COLO668 (cell line): ENCODE measurements around the gene ZHX3.

Experiments used
- DNase-seq: peaks from one replicate; lab custom pipeline; 2025; ENCODE audit not compliant: unreplicated experiment; lab: John Stamatoyannopoulos, UW

Gene ZHX3

DNA sequence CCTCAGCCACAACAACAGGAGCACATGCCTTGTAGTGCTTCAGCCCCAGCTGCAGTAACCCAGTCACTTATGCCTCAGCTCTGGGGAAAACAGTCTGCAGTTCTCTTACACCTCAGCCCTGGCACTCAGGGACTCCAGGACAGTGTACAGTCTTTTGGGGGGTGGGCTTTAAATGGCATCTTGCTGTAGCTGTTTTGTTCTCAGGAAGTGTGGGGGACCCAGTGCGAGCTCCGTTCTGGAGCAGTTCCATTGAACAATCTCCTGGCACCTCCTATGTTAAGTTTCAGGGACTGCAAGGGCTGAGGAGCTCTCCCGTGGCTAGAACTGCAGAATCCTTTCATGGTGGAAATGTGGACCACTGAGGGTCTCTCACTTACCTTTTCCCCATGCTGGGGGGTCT lies 125.0 kb downstream of the ZHX3 start:
- no peak for DNase-seq

DNA sequence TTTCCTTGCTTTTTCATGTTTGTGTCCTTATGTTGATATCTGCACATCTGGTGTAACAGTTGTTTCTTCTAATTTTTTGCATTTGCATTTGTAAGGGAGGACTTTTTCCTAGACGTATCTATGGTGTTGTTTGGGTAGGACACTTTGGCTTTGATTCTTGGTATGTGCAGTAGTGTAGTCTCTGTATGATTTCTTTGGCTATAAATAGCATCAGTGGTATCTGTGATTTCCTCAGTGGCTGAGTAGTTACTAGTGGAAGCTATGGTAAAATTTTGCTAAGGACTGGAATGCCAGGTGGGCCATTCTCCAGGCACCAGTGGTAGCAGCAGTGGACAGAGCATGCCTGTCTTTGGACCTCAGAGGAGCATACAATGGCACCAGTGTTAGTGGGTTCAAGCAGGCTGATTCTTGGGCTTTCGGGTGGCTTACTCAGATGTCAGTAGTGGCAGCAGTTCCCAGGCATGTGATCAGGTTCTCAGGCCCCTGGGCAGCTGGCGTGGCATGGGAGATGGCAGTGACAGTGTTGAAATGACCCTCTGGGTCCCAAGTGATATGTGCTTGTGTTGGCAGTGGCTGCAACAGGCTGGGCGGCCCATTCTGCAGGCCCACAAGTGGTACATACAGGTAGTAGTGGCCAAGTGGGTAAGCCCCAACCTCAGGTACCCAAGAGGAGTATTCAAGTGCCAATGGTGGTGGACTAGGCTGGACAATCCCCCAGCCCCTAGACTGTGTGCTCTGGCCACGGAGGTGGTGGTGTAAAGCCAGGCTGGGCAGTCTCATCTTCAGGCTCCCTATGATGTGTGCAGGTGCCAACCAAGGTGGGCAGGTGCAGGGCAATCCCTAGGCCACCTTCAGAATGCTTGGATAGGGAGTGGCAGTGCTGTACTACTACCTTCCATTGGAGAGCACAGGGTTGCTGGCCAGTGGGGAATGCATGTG lies 125.7 kb downstream of the ZHX3 start:
- DNase-seq = no peak

DNA sequence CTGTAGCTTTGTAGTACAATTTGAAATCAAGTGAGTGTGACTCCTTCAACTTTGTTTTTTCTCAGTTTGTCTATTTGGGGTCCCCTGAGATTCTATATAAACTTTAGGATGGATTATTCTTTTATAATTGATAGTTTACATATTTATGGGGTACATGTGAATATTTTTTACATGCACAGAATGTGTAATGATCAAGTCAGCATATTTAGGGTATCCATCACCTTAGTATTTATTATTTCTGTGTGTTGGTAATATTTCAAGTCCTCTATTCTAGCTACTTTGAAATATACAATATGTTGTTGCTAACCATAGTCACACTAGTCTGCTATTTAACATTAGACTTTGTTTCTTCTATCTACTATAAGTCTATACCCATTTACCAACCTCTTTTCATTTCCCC lies 129.9 kb downstream of the ZHX3 start:
- DNase-seq = no peak

DNA sequence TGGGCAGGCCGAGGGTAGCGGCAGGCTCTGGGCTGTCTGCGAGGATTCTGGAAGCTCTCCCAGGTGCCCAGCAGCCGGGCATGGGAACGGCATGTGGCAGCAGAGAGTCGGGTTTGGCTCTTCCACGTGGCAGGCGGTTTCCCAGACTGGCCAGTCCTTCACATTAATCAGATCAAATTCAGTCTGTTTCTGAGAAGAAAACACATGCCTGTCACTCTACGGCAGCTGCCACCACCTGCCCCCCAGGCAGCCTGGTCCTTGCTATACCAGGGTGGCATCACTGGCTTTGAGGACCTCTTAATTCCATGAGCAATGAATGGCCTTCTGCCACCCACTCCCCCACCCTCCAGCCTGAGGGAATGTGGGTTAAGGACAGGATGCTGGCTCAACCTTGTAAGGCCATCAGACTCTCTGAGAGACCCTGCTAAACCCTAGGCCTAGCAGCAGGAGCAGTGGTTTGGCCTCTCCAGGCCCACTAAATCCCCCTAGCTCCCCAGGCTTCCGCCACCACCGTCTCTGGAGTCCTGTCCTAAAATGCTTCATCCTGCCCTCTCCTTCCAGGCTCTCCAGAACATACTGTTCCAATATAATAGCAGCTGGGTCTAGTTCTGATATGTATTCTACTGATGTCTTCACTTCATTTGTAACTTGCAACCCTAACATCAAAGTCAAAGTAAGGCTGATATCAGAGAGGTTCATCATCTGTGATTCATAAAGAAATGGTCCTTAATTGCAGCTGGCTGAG lies 132.3 kb downstream of the ZHX3 start:
- no peak for DNase-seq

DNA sequence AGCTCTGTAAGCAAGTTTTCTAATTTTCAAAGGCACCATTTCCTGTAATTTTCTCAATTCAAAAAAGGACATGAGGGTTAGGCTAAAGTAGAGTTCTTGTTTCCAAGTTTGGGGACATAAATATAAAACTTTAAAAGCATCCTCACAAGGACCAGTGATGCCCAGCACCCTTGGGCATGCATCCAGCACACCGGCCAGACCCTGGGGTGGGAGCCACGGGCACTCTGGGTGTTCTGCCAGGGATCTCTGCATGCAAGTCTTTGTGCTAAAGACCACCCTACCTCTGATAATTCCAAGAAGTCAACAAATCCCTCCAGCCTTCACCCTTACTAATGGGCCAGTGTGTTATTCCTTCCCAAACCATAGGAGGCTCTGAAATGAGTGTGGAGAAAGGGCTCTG lies 133.7 kb downstream of the ZHX3 start:
- DNase-seq = no peak

DNA sequence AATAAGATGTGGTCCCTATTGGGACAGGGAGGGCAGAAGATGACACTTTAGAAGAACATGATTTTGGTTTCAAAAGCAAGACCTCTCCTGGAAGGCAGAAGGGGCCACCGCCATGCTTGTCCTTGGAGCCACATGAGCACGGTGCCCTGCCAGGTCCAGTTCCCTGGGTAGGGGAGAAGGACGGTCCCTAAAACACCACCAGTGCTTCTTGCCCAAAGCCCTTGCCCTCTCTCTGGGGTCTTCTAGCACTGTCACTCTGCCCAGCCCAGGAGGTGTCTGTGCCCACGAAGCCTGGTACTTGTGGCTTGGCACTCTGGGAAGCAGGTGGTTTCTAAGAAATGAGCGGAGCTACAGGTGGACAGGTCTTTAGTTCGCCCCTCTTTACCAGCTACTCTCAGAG lies 134.1 kb downstream of the ZHX3 start:
- no peak for DNase-seq

DNA sequence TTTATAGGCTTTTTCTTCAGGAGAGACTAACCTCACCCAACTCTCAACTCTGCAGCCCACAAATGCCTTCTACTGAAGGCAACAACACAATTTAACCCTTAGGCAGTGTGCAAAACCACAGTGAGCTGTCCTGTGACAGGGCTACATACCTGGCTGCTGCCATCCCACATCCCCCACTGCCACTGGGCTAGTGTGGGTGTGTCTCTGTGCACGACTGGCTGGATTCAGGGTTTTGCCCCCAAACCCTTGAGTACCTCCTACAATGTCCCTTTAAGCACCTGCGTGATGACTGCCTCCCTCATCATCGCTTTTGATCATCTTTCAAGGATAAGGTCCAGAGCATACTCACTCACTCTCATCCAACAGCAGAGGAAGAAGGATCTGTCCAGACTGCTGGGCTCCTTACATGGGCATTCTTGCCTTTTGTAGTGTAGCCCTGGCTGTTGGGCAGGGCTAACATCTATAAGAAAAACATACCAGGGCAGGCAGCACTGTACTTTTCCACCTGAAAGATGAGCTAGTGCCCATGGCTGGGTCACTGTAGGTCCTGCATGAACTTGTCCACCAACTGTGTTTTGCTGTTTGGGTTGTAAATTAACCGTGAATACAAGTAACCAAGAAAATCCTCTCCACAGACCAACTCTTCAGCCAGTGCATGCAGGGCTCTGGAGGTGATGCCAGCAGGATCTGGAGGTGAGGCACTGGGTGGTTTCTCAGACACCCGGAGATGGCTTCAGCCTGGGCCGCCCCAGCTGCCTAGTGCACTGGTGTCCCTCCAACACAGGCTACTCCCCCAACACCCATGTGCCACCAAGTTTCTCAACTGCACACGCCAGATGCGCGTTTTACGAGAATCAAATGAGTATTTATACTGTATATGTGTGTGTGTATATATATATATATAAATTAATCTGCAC lies 135.0 kb downstream of the ZHX3 start:
- no peak for DNase-seq

DNA sequence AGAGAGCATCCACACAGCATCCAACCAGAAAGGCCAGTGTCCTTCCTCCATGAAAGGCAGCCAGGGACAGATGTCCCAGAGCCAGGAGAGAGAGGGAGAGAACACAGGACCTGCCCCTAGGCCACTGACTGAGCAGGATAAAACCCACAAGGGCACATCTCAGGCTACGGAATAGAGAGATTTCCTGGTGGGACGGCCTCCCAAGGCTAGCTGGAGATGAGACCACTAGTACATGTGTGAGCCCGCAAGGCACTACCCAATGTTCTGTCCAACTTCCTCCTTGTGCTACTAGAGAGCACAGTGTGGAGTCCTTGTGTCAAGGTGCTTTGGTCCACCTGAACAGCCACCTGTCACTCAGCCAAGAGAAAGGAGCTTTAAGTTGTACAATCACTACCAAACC lies 136.0 kb downstream of the ZHX3 start:
- DNase-seq = no peak

DNA sequence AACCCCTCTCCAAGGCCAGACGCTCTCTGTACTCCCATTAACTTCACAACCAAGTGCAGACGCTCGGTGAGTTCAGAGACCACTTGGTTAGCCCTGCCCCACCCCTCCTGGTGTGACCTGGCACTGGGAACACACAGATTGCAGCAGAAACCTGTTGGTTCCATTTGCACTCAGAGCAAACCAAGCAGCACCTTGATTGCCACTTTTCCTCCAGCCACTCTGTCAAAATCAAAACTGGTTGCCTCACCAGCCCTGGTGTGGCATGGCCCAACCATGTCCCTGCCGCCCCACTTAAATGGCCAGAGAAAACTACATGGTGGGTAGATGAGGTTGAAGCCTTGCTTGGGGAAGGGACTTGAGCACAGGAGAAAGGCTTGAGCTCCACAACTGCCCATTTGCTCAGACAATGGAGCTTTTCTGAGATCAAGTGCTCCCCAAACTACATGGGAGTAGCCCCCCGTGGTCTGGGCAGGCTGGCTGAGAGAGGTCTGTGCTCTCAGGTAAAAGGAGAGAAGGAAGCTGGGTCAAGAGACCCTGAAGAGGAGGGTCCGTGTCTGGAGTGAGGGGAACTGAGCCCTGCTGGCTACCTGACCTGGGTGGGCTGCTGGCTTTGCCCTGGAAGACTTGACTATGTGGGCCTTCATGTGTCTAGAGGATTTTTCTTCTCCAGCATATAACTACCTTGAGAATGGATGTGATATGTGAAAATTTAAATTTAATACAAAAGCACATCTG lies 136.8 kb downstream of the ZHX3 start:
- DNase-seq = no peak

DNA sequence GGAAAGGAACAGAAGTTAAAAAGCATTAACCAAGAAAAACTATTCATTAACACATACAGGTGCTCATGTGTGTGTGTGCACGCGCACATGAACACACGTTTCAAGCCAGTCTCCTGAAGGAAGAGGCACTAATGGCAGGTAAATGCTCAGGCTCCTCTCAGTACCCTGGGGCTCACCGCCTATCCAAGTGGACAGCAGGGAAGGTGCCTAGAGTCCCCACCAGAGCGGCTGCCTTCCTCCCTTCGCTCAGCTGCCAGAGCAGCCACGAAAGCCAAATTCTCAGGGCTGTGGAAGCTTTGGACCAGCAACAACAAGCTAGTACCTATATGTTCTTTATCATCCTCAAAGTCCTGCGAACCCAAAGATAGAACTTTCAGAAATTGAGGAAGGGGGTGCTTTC lies 137.6 kb downstream of the ZHX3 start:
- DNase-seq = no peak

DNA sequence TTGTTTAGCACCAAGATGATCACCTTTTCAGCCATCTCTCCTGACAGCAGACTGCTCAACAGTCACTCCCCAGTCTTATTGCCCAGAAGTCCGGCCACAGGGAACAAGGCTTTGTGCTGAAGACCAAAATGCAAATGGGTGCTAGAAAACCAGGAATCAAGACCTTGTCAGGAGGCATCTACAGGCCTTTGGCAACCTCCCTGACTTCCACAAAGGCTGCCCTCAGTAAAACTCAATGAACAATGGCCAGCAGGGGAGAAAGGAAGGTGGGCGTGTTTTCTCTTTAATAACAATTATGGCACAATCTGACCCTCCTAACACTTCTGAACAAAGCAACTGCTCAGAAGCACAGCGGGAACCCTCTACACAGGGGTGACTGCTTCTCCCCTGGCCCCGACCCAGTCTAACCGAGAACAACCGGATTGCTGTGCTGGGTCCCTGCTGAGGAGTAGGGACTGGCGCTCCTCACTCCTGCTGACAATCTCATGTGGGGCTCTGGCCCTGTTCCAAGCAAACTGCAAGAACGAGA lies 138.6 kb downstream of the ZHX3 start:
- DNase-seq = no peak

DNA sequence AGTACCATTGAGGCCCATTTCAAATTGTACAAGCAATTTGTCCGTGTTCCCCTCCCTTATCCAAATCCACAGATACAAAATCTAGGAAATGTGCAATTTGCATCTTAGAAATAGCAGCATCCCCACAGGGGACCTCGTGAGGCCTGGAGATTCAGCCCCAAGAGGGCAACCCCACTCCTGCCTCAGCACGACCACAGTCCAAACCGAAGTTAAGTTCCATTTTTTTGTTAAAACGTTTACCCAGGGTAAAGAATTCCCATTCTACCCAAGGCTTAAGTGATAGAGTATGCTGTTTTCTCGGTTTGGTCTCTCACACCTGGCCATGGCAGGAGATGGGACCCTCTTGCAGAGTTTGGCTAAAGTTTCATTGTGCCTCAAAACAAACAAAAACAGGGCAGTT lies 139.0 kb downstream of the ZHX3 start:
- DNase-seq = no peak

DNA sequence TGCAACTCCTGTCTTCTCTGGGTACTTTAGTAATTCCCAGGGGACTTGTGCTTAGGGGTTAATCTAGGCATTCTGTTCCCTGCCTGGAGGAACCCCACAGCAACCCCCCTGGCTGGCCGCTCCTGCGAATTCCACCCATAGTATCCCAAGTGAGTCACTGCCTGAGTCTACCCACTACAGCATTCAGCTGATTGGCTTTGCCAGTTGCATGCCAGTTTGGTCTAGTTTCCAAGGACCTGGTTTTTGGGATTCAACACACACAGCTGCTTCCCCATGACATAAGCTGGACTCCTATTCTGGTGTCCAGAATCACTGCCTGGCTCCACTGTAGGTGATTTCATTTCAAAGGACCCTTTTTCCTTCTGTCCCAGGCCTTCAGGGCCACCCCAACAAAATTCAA lies 139.9 kb downstream of the ZHX3 start:
- DNase-seq = no peak

DNA sequence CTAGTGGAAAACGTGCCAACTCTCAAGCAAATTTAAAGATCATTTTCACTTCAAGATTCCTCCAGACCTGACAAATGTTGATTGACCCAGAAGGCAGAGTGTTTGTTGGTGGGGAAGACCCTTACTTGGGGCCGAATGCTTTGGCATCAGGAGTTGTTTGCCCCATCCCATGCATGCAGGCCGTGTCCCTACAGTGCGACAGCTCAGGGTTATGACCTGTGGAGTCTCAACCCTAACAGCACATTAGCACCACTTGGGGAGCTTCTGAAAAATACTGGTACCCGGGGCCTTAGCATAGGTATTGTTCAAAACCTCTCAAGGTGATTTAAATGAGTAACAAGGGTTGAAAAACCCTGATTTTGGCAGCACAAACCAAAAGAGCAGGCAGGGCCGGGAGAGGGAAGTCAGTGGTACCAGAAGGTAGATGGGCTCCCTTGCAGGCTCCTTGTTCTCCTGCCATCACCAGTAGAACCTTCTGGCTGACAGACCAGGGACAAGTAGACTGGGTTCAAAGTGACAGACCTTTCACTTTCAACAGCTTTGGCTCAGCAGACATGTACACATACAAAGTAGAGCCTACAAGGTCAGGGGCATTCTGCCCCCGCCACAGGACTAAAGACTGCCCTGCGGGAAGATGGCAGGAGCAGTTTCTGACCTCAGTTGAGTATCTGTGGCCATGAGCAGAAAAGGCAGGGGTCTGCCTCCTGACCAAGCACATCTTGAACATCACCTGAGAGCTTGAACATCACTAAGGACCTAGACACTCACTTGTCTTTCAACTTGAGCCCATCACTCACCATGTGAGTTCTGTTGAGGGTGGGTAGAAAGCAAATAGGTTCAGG lies 140.6 kb downstream of the ZHX3 start:
- DNase-seq = no peak

DNA sequence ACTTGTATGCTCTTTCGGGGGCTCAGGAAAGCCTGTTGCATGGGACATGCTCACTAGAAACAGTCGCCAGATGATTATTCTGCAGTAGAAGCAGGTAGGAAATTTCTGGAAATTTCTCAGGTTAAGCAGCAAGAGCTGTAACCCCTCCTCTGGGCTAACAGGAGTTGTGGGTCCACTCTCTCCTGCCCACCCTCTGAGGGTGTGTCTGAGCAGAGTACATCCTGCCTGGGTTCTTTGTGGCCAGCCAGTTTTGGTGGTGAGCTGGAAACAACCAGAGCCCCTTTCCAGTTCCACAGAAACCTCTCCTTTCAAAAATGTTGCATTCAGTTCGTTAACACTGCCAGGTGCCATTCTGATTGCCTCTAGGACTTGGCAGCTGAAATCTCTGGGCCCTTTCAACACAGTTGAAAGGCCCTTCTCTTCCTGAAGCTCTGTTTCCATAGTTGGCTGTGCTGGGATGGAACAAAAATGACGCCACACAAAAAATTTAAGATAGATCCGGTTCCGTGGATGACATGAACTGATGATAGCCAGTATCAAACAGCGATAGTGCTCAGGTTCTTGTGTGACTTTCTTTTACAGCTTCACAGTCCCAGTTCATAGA lies 141.7 kb downstream of the ZHX3 start:
- no peak for DNase-seq

DNA sequence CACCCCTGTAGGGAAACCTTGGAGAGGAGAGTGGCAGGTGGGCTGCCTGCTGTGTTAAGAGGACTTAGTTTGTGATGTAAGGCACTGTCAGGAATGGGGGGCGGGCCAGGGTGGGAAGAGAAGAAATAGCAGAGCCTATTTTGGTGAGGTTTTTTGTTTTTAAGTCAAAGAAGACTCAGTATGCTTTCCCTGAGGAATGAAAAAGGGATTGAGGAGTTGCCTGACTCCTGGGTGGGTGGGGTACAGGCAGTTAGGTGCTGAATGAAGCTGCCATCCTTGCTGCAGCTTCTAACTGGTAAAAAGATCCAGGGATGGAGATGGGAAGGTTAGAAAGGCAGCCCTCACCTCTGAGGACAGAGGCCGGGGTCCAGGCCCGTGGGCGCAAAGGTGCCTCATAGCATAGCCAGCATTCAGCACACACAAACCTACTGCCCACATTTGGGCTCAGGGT lies 142.3 kb downstream of the ZHX3 start:
- DNase-seq = no peak

DNA sequence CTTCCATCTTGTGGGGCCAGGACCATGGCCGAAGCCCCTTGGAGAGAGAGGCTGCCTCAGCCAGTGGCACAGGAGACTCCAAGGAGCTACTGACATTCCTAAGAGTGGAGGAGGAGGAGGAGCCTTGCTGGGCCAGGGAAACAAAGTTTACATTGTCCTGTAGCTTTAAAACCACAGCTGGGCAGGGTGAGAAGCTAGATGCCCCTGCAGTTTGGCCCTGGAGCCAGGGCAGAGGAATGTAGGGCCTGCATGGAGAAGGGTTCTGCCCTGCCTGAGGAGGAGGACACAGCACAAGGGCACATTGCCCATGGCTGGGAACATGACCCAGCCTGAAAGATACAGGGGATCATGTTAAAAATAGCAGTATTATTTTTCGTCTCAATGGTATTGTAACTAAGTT lies 142.7 kb downstream of the ZHX3 start:
- DNase-seq = no peak

DNA sequence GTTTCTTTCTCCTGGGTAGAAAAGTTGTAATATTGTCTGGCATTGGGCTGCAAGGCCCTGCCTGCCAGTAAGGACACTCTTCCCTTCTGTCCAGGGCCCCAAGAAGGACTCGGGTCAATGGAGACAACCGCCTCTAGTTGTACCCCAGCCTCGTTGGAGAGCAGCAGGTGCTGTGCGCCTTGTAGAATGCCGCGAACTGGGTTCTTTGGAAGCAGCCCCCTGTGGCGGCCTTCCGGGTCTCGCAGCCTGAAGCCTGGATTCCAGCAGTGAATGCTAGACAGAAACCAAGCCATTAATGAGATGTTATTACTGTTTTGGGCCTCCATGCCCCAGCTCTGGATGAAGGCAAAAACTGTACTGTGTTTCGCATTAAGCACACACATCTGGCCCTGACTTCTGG lies 143.2 kb downstream of the ZHX3 start:
- DNase-seq = no peak

DNA sequence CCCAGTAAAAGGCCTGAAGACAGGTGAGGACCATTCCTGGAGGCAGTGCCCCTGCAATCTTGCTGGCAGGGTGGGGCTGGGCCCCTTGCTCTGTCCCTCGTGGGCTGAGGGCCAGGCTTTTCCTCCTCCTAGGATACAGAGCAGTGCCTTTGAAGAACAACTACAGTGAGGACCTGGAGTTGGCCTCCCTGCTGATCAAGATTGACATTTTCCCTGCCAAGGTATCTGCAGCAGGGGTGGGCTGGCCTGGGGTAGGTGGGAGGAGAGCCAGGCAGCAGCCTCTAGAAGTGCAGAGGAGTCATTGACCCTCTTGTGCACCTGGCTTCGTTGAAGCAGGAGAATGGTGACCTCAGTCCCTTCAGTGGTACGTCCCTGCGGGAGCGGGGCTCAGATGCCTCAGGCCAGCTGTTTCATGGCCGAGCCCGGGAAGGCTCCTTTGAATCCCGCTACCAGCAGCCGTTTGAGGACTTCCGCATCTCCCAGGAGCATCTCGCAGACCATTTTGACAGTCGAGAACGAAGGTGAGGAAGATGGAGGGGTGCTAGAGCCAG lies 143.7 kb downstream of the ZHX3 start:
- no peak for DNase-seq
